Pancreas (tissue), 10 donors: Measurements from ENCODE around the gene PCGF3. TPM values are rescaled to one million over a fixed set of nuclear protein-coding genes. Genes with fewer than 3 reads are reported as not detected.

ENCODE experiments used
- ATAC-seq, 4 donors: fragments of 200-7000 bp; cut with Tn5 transposase; one replicate each; pipeline versions ENCODE4 v1.8.0 to v1.9.1; 2020; ENCODE audit warnings: mild to moderate bottlenecking in 4 of 4, moderate library complexity in 4 of 4
- DNase-seq, 6 donors: peaks; one replicate each; pipeline ENCODE4 v3.0.0-alpha.2; 2020
- FAIRE-seq: peaks from 2 replicates; lab custom pipeline; 2012; peaks lifted over from hg19 to GRCh38; lab: Jason Lieb, UNC
- H3K27ac ChIP-seq, 4 donors: fragments of 200-600 bp; sonication (generic); 1 replicate in 3 of 4; 2 replicates in 1 of 4; pipeline versions ENCODE4 v1.5.0 to v1.8.0; 2020
- H3K27me3 ChIP-seq, 4 donors: fragments of 200-600 bp; one replicate each; pipeline ENCODE4 v1.8.0; 2021
- H3K36me3 ChIP-seq, 3 donors: fragments of 200-600 bp; sonication (generic) in 1 of 3; one replicate each; pipeline versions ENCODE4 v1.5.0 to v1.8.0; 2020 to 2021
- H3K4me1 ChIP-seq, 3 donors: fragments of 200-600 bp; one replicate each; pipeline ENCODE4 v1.8.0; 2021
- H3K4me3 ChIP-seq, 4 donors: fragments of 200-600 bp; sonication (generic) in 2 of 4; one replicate each; pipeline versions ENCODE4 v1.5.0 to v1.8.0; 2020 to 2021
- H3K9me3 ChIP-seq, 4 donors: fragments of 200-600 bp; one replicate each; pipeline ENCODE4 v1.8.0; 2021
- CTCF ChIP-seq, 4 donors: fragments of 200-600 bp; sonication (generic) in 3 of 4; IDR thresholded peaks; one replicate each; pipeline versions ENCODE4 v1.5.0 to v1.8.0; 2021; ENCODE audit warnings: antibody characterized with exemption in 4 of 4
- WGBS, 2 donors: extraction: QIAGEN DNeasy Blood & Tissue Kit; methylation state at CpG; one replicate each; pipeline ENCODE4 v1.1.7; 2013; 5-methylcytosine and 5-hydroxymethylcytosine counted together
- intact Hi-C, 3 donors: fragments of 100-400 bp; cut with DNase I; formaldehyde crosslinking; loops; one replicate each; pipeline versions ENCODE4 v1.11.1 to v1.14.2; 2022
- polyA plus RNA-seq, 2 donors: library from polyadenylated mRNA; stranded (reverse); fragments of 200-250 nt; gene quantifications; one replicate each; pipeline ENCODE4 v1.2.3, GENCODE V29; 2013
- total RNA-seq, 6 donors: library from RNA; stranded (reverse); fragmentation: NEBNext Ultra II Directional in 4 of 6; extraction: Animal tissue kit (Norgen Biotek cat#: 25700) in 4 of 6; gene quantifications; one replicate each; pipeline versions ENCODE4 v1.2.1 to v1.2.4, GENCODE V29; 2021 to 2023
- donor health status: healthy with polysubstance abuse.
- donor health status: DM: no; HTN: no; CAD: no; lungs with moderate emphysema.
- donor health status: DM: no; HTN: no; CAD: no.
- donor health status: control.
- donor health status: control.
- donor health status: Bipolar disorder and iron deficiency.
- donor health status: DM: yes; HTN: yes; CAD: no.
- donor health status: DM: no; HTN: no; CAD: no.
- donor health status: DM: no; HTN: no; CAD: no.
- donor health status: DM: yes; HTN: yes; CAD: no.

PCGF3 gene
- total and polyA plus RNA-seq, 8 donors = 12.3 to 66.8 (median 17.7) TPM

- Histone ChIP-seq H3K4me3 (no peak overlapping the region), H3K4me1 (no peaks in the 10 kb centered on the region), H3K27me3 (peaks cover 0 to 4% (median 0%) of the 10 kb centered on the region in 4 donors), H3K36me3 (no peaks in the 10 kb centered on the region), H3K9me3 (no peaks in the 10 kb centered on the region), H3K27ac (no peak overlapping the region)
- TF ChIP-seq CTCF (IDR thresholded peaks at IDR 0.05) = no peak
- WGBS, 2 donors = 65 to 75% methylated on average over 14 of the region's 14 CpGs
- no peak for ATAC-seq
- intact Hi-C loops = no loop called here
- DNase-seq = peak in 1 of 6 donors; percentile 38
- no peak for FAIRE-seq
These were observed 108.7 kb downstream of the PCGF3 start for GRCh38 chr4:814312-814850.

DNA sequence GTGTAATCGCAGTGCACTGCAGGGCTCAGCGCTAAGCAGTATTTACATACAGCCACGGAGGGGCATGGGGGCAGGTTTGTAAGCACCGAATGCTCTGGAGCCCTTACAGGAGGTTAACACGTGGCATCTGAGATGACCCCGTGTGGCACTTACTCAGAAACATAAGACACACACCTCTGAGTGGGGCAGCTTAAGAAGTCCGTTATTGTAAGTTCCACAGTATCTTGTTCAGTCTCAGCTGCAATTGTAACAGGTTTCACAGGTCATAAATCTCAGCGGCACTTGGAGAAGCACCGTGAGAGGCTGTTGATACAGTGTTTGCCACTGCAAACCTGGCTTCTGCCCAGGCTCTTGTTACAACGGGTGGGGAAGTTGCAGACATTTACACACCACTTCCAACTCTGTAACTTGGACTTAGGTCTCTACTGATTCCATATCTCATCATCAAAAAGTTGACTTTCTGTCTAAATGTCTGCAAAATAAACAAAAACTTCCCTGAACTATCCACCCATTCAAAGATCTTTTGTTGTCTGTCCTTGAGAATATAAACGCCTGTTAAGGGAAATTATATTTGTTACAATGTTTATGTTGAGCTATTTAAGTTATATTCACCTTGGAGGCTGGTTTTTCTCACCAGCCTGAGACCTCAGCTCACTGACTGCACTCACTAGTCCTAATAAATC, 110.0 kb downstream of the PCGF3 start:
- intact Hi-C loops = no loop called here
- Histone ChIP-seq H3K27ac (no peak overlapping the region), H3K4me1 (no peaks in the 10 kb centered on the region), H3K36me3 (no peaks in the 10 kb centered on the region), H3K27me3 (peaks cover 0 to 4% (median 0%) of the 10 kb centered on the region in 4 donors), H3K9me3 (no peaks in the 10 kb centered on the region), H3K4me3 (no peak overlapping the region)
- WGBS, 2 donors = 5 to 8% methylated on average over 11 of the region's 11 CpGs
- no peak for TF ChIP-seq CTCF (IDR thresholded peaks at IDR 0.05)
- ATAC-seq (peak in 3 of 4 donors; percentile 35 to 74 (median 69)), DNase-seq (peak in 2 of 6 donors; percentile 25 to 27), FAIRE-seq (no peak)

GRCh38 chr4:818106-818921, 112.7 kb downstream of the PCGF3 start:
- TF ChIP-seq CTCF (IDR thresholded peaks at IDR 0.05) = no peak
- WGBS, 2 donors = 74 to 89% methylated on average over 39 to 42 of the region's 42 CpGs
- ATAC-seq (no peak), DNase-seq (peak in 2 of 6 donors; percentile 58 to 80), FAIRE-seq (no peak)
- H3K9me3 ChIP-seq = no peaks in the 10 kb centered on the region
- intact Hi-C loops = no loop called here
- H3K4me3 ChIP-seq = no peak overlapping the region
- H3K27me3 ChIP-seq = peaks cover 0 to 3% (median 0%) of the 10 kb centered on the region in 4 donors
- no peaks in the 10 kb centered on the region for H3K4me1 ChIP-seq
- no peaks in the 10 kb centered on the region for H3K36me3 ChIP-seq
- no peak overlapping the region for H3K27ac ChIP-seq

DNA sequence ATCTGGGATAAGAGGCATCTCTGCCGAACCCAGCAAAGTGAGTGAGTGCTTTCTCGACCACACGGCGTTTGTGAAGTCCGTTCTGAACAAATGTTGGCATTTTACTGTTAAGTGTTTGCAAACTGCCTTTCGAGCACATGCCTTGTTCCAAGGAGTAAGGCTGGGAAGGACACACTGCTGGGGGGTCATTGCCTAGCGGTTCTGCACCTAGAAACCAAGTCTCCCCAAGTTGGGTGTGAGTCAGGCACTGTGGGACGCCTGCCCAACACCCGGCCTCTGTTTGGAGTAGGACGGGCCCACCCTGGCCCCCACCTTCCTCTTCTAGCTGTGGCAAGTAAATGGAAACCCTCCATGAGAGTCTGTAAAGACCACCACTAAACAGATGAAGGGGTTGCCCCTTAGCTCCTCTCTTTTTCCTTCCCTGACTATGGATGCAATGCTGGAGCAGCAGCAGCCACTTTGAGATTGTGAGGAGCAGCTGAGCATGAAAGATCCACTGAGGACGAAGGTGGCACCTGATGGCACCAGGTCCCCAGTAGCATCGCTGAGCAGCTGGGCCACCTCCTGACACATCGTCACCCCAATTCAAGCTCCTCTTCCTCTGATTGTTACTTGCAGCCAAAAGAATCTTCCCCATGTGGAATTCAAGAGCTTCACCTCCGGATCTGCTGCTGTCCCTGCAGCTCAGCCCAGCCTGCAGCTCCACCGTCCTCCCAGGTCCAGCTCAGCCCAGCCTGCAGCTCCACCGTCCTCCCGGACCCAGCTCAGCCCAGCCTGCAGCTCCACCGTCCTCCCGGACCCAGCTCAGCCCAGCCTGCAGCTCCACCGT, 114.0 kb downstream of the PCGF3 start:
- Histone ChIP-seq H3K4me1 (no peaks in the 10 kb centered on the region), H3K36me3 (no peaks in the 10 kb centered on the region), H3K9me3 (no peaks in the 10 kb centered on the region), H3K27ac (no peak overlapping the region), H3K27me3 (peaks cover 0 to 12% (median 1%) of the 10 kb centered on the region in 4 donors), H3K4me3 (no peak overlapping the region)
- WGBS, 2 donors = 70 to 80% methylated on average over 20 of the region's 20 CpGs
- ATAC-seq (no peak), FAIRE-seq (no peak), DNase-seq (no peak)
- intact Hi-C loops = no loop called here
- TF ChIP-seq CTCF (IDR thresholded peaks at IDR 0.05) = no peak

Other genes with a start within 250 kb of the PCGF3 start
- 10 to 100 TPM; 10.7 to 19.6 (median 13.8) TPM for gene ZNF721, start 206.7 kb upstream of the PCGF3 start, total RNA-seq
- 1 to 10 TPM; 7.3 to 10.0 TPM for gene ZNF721, start 206.7 kb upstream of the PCGF3 start, polyA plus RNA-seq
- 10 to 100 TPM; 15.4 to 32.7 (median 22.6) TPM for gene PIGG, start 206.6 kb upstream of the PCGF3 start, total RNA-seq
- 10 to 100 TPM; 42.1 to 47.4 TPM for gene PIGG, start 206.6 kb upstream of the PCGF3 start, polyA plus RNA-seq
- under 1 TPM in 4 of 6 donors, not detected in 2; 0.04 to 0.34 (median 0.21) TPM for gene TMEM271, start 129.5 kb upstream of the PCGF3 start, total RNA-seq
- gene TMEM271, start 129.5 kb upstream of the PCGF3 start, polyA plus RNA-seq = under 1 TPM; 0.23 to 0.35 TPM
- gene PDE6B, start 80.3 kb upstream of the PCGF3 start, total RNA-seq = 1 to 10 TPM; 1.5 to 6.6 (median 3.0) TPM
- gene PDE6B, start 80.3 kb upstream of the PCGF3 start, polyA plus RNA-seq = 1 to 10 TPM in 1 of 2 donors, under 1 TPM in 1; 0.99 to 3.0 TPM
- gene ATP5ME, start 31.6 kb upstream of the PCGF3 start, total RNA-seq = 100 to 1,000 TPM in 5 of 6 donors, 10 to 100 TPM in 1; 88.4 to 131 (median 111) TPM
- 100 to 1,000 TPM; 310 to 318 TPM for gene ATP5ME, start 31.6 kb upstream of the PCGF3 start, polyA plus RNA-seq
- 1 to 10 TPM; 4.0 to 9.0 (median 5.2) TPM for gene MYL5, start 31.3 kb upstream of the PCGF3 start, total RNA-seq
- 10 to 100 TPM; 19.4 to 29.3 TPM for gene MYL5, start 31.3 kb upstream of the PCGF3 start, polyA plus RNA-seq
- gene SLC49A3, start 16.7 kb upstream of the PCGF3 start, total RNA-seq = 1 to 10 TPM; 3.3 to 9.0 (median 5.5) TPM
- gene SLC49A3, start 16.7 kb upstream of the PCGF3 start, polyA plus RNA-seq = 10 to 100 TPM; 14.3 to 20.8 TPM
- gene CPLX1, start 120.3 kb downstream of the PCGF3 start, total RNA-seq = 1 to 10 TPM in 3 of 6 donors, under 1 TPM in 3; 0.51 to 1.8 (median 0.89) TPM
- gene CPLX1, start 120.3 kb downstream of the PCGF3 start, polyA plus RNA-seq = 1 to 10 TPM; 6.3 to 7.7 TPM
- 10 to 100 TPM; 47.5 to 70.4 (median 59.5) TPM for gene GAK, start 226.5 kb downstream of the PCGF3 start, total RNA-seq
- 100 to 1,000 TPM; 178 to 226 TPM for gene GAK, start 226.5 kb downstream of the PCGF3 start, polyA plus RNA-seq
- 10 to 100 TPM; 10.0 to 20.2 (median 14.7) TPM for gene TMEM175, start 226.6 kb downstream of the PCGF3 start, total RNA-seq
- gene TMEM175, start 226.6 kb downstream of the PCGF3 start, polyA plus RNA-seq = 10 to 100 TPM; 77.8 to 96.6 TPM